Renal pelvis (tissue), 4 donors: ENCODE results near the gene ZDHHC1. TPM values are rescaled to one million over a fixed set of nuclear protein-coding genes. Genes with fewer than 3 reads are reported as not detected.

Source experiments
- DNase-seq: peaks from one replicate; pipeline ENCODE4 v3.0.0-alpha.2; 2013
- polyA plus RNA-seq, 3 donors: library from polyadenylated mRNA; unstranded; fragments of 120-200 nt; gene quantifications; one replicate each; pipeline ENCODE4 v1.2.1, GENCODE V29; 2013; ENCODE audit not compliant: insufficient read length in 3 of 3

The ZDHHC1 gene
- polyA plus RNA-seq, 3 donors = 14.7 to 18.3 (median 15.4) TPM

GRCh38 chr16:67412294-67412693 lies 4.0 kb downstream of the ZDHHC1 start:
- no peak for DNase-seq

- no peak for DNase-seq
Measured at GRCh38 chr16:67411339-67411738, 4.9 kb downstream of the ZDHHC1 start.

GRCh38 chr16:67409631-67410030 lies 6.6 kb downstream of the ZDHHC1 start:
- DNase-seq = no peak

GRCh38 chr16:67407788-67408452 lies 8.4 kb downstream of the ZDHHC1 start:
- DNase-seq = no peak

GRCh38 chr16:67407176-67407787 lies 9.0 kb downstream of the ZDHHC1 start:
- DNase-seq = no peak

- no peak for DNase-seq
Measured at GRCh38 chr16:67406111-67406971, 9.9 kb downstream of the ZDHHC1 start.

GRCh38 chr16:67405336-67405735 lies 10.9 kb downstream of the ZDHHC1 start:
- no peak for DNase-seq

- DNase-seq = no peak
Measured at GRCh38 chr16:67404740-67405226, 11.5 kb downstream of the ZDHHC1 start.

- no peak for DNase-seq
Measured at GRCh38 chr16:67403976-67404555, 12.2 kb downstream of the ZDHHC1 start.

- no peak for DNase-seq
Measured at GRCh38 chr16:67400901-67401300, 15.4 kb downstream of the ZDHHC1 start.

- no peak for DNase-seq
Measured at GRCh38 chr16:67399749-67400704, 16.2 kb downstream of the ZDHHC1 start.

GRCh38 chr16:67399218-67399733 lies 17.0 kb downstream of the ZDHHC1 start:
- DNase-seq = peak; percentile 54

- no peak for DNase-seq
Measured at GRCh38 chr16:67398546-67399217, 17.6 kb downstream of the ZDHHC1 start.

GRCh38 chr16:67397812-67398545 lies 18.3 kb downstream of the ZDHHC1 start:
- DNase-seq = peak; percentile 46

GRCh38 chr16:67397036-67397801 lies 19.1 kb downstream of the ZDHHC1 start:
- no peak for DNase-seq

- peak; percentile 92 for DNase-seq
Measured at GRCh38 chr16:67396159-67397035, 19.9 kb downstream of the ZDHHC1 start.

GRCh38 chr16:67395458-67396158 lies 20.7 kb downstream of the ZDHHC1 start:
- DNase-seq = no peak
